Small intestine (tissue), 7 donors: ENCODE measurements around the gene TERT. TPM values are rescaled to one million over a fixed set of nuclear protein-coding genes. Genes with fewer than 3 reads are reported as not detected.

Experiments used
- DNase-seq, 2 donors: peaks; one replicate each; pipeline versions ENCODE4 v3.0.0 to v3.0.0-alpha.2; 2013
- FAIRE-seq: peaks from 2 replicates; lab custom pipeline; 2012; peaks lifted over from hg19 to GRCh38; lab: Jason Lieb, UNC
- H3K27ac ChIP-seq, 3 donors: one replicate each; pipeline ENCODE4 v1.5.1; 2013; ENCODE audit warnings: low read length in 2 of 3, mild to moderate bottlenecking in 2 of 3, control low read depth in 1 of 3, inconsistent platforms in 1 of 3, low read depth in 1 of 3, moderate library complexity in 1 of 3
- H3K27me3 ChIP-seq, 3 donors: one replicate each; pipeline ENCODE4 v1.6.1; 2013; ENCODE audit warnings: low read length in 3 of 3, inconsistent platforms in 1 of 3; ENCODE audit not compliant: control insufficient read depth in 3 of 3, insufficient read depth in 3 of 3
- H3K36me3 ChIP-seq, 3 donors: one replicate each; pipeline ENCODE4 v1.6.1; 2013; ENCODE audit warnings: low read length in 3 of 3, inconsistent platforms in 1 of 3, low read depth in 1 of 3, mild to moderate bottlenecking in 1 of 3, moderate library complexity in 1 of 3; ENCODE audit not compliant: control insufficient read depth in 3 of 3, insufficient read depth in 2 of 3
- H3K4me1 ChIP-seq, 3 donors: one replicate each; pipeline ENCODE4 v1.6.1; 2013; ENCODE audit warnings: low read length in 2 of 3, inconsistent platforms in 1 of 3, low read depth in 1 of 3, mild to moderate bottlenecking in 1 of 3, moderate library complexity in 1 of 3; ENCODE audit not compliant: control insufficient read depth in 3 of 3, insufficient read depth in 2 of 3
- H3K4me3 ChIP-seq, 3 donors: one replicate each; pipeline ENCODE4 v1.5.1; 2013; ENCODE audit warnings: low read length in 3 of 3, control low read depth in 1 of 3, inconsistent platforms in 1 of 3, low read depth in 1 of 3, mild to moderate bottlenecking in 1 of 3, moderate library complexity in 1 of 3
- H3K9me3 ChIP-seq, 2 donors: one replicate each; pipeline ENCODE4 v1.6.1; 2013; ENCODE audit warnings: low read depth in 1 of 2, low read length in 1 of 2; ENCODE audit not compliant: control insufficient read depth in 2 of 2, insufficient read depth in 1 of 2
- WGBS, 3 donors: extraction: QIAGEN DNeasy Blood & Tissue Kit; methylation state at CpG; one replicate each; pipeline ENCODE4 v1.1.7; 2013; 5-methylcytosine and 5-hydroxymethylcytosine counted together
- polyA plus RNA-seq, 4 donors: library from polyadenylated mRNA; stranded (reverse) in 3 of 4; unstranded in 1 of 4; fragments of 200-250 nt in 3 of 4; fragments of 120-200 nt in 1 of 4; gene quantifications; one replicate each; pipeline versions ENCODE4 v1.2.1 to v1.2.3, GENCODE V29; 2013
- donor health status: healthy with polysubstance abuse.
- donor health status: control.
- donor health status: control.
- donor health status: Bipolar disorder and iron deficiency.
- donor health status: healthy.

TERT gene
- polyA plus RNA-seq, 4 donors, result 0.54 to 4.2 (median 1.4) TPM; not detected in 1

DNA sequence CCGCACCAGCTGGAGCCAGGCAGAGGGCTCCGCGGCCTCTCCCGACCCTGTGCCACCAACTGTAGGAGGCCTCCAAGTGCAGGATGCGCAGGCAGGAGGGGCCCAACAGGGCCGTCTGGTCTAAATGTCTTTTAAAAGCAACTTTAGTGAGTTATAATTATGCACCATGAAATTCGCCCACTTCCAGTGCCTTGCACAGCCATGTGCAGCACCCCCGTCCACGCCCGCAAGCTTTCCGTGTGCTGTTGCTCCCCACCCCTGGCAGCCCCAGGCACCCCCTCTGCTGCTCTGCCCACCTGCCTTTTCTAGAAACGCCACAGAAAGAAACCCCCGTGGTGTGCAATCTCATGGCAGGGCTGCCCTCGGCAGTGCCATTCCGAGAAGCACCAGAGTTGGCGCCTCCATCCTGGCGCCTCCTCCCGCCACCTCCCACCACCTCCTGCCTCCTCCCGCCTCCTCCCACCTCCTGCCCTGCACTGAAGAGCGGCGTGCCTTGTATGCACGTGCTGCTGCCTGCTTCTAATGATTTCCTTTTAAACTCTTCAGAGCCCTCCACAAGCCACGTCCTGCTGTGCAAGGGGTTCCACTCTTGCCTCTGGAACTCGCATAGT lies 77.2 kb downstream of the TERT start:
- Histone ChIP-seq H3K4me1 (no peaks in the 10 kb centered on the region), H3K27me3 (no peaks in the 10 kb centered on the region), H3K4me3 (no peak overlapping the region), H3K9me3 (peaks cover 0 to 5% of the 10 kb centered on the region in 2 donors), H3K36me3 (peaks cover 0 to 92% (median 30%) of the 10 kb centered on the region in 3 donors), H3K27ac (no peak overlapping the region)
- FAIRE-seq (no peak), DNase-seq (no peak)
- WGBS, 3 donors, result 67 to 90% (median 76%) methylated on average over 23 to 24 of the region's 24 CpGs

DNA sequence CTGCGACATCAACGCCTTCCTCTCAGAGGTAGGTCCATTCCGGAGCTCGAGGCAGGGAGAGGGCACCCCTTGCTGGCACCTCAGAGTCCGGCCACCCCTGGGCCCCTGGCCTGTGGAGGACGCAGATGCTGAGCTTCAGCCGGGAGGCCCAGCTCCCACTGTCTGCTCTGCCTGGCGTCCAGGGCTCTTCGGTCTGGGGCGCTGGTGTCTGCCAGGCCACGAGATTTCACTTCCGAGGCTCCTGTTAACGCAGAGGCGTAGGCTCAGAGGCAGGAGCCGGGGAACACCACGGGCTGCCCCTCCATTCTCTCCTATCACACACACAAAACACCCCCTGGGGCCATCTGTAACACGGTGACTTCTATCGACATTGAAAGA lies 78.0 kb downstream of the TERT start:
- Histone ChIP-seq H3K9me3 (peaks cover 0 to 5% of the 10 kb centered on the region in 2 donors), H3K27ac (no peak overlapping the region), H3K27me3 (no peaks in the 10 kb centered on the region), H3K4me3 (no peak overlapping the region), H3K36me3 (peaks cover 0 to 95% (median 30%) of the 10 kb centered on the region in 3 donors), H3K4me1 (no peaks in the 10 kb centered on the region)
- 85 to 89% (median 89%) methylated on average over 18 of the region's 18 CpGs for WGBS, 3 donors
- no peak for FAIRE-seq
- no peak for DNase-seq

DNA sequence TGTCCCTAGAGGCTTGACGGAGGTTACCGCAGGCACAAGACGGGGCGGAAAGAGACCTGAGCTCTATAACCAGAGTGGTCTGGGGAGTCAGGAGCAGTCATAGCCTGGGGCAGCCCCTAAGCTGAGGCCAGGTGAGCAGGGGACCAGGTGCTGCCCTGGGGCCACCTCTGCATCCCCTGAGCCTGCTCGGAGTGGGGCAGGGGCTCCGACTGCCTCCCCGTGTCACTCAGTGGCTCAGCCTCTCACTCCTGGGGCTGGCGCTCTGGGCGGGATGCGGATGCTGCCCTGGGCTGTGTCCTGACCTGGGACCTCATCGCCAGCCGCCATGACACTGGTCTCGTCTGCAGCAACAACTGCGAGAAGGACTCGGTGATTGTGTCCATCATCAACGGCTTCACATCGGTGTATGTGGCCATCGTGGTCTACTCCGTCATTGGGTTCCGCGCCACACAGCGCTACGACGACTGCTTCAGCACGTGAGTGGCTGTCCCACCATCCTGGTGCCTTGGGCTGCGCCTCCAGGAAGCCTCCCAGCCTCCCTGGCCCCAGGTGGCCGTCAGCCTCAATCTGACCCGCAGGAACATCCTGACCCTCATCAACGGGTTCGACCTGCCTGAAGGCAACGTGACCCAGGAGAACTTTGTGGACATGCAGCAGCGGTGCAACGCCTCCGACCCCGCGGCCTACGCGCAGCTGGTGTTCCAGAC lies 78.5 kb downstream of the TERT start:
- DNase-seq (no peak), FAIRE-seq (no peak)
- peaks cover 0 to 5% of the 10 kb centered on the region in 2 donors for H3K9me3 ChIP-seq
- peaks cover 0 to 95% (median 29%) of the 10 kb centered on the region in 3 donors for H3K36me3 ChIP-seq
- H3K4me3 ChIP-seq, result no peak overlapping the region
- 93 to 96% (median 95%) methylated on average over 37 to 38 of the region's 38 CpGs for WGBS, 3 donors
- H3K27ac ChIP-seq, result no peak overlapping the region
- no peaks in the 10 kb centered on the region for H3K27me3 ChIP-seq
- H3K4me1 ChIP-seq, result no peaks in the 10 kb centered on the region

DNA sequence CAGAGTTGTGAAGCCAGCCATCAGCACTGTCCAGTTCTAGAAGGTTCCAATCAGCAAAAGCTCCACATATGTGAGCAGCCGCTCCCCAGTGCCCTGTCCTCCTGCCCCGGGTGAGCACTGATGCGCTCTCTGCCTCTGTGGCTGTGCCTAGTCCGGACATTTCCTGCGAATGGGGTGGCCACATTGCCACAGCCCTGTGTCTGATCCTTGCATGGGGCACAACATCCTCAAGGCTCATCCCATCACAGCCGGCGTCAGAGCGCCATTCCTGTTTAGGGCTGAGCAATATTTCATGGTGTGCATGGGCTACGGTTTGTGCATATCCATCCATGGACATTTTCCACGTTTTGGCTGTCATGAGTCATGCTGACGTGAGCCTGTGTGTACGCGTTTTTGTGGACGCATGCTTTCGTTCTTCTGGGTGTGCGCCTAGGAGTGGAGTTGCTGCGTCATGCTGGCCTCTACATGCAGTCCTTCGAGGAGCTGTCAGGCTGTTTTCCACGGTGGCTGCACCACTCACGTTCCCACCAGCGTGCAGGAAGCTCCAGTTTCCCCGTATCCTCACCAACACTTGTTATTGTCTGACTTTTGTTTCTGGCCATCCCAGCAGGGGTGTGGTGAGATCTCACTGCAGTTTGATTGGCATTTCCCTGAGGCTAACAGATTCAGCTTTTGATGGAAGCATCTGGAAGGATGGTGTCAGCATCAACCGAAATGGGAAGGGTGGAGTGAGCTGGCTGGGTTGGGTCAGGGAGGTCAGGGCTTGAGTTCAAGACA lies 79.4 kb downstream of the TERT start:
- H3K27ac ChIP-seq, result no peak overlapping the region
- DNase-seq (no peak), FAIRE-seq (no peak)
- no peak overlapping the region for H3K4me3 ChIP-seq
- peaks cover 0 to 1% (median 0%) of the 10 kb centered on the region in 3 donors for H3K4me1 ChIP-seq
- H3K27me3 ChIP-seq, result no peaks in the 10 kb centered on the region
- peaks cover 0 to 95% (median 27%) of the 10 kb centered on the region in 3 donors for H3K36me3 ChIP-seq
- WGBS, 3 donors, result 94 to 97% (median 95%) methylated on average over 23 of the region's 23 CpGs
- peaks cover 0 to 5% of the 10 kb centered on the region in 2 donors for H3K9me3 ChIP-seq

DNA sequence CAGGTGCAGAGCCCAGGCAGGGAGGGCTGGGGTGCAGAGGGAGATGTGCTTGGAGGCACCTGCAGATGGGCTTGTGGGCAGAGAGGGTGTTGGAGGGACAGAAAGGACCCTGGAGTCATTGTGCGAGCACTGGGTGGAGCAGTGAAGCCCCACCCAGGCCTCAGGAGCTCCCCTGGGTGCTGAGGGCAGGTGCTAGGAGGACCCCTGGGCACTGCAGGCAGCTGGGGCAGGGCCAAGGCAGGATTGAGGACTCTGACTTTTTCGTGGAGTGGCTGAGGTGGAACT lies 80.0 kb downstream of the TERT start:
- H3K36me3 ChIP-seq, result peaks cover 0 to 95% (median 27%) of the 10 kb centered on the region in 3 donors
- WGBS, 3 donors, result 58 to 69% (median 68%) methylated on average over 2 of the region's 2 CpGs
- FAIRE-seq (no peak), DNase-seq (no peak)
- peaks cover 0 to 7% (median 0%) of the 10 kb centered on the region in 3 donors for H3K4me1 ChIP-seq
- no peaks in the 10 kb centered on the region for H3K27me3 ChIP-seq
- H3K27ac ChIP-seq, result no peak overlapping the region
- no peak overlapping the region for H3K4me3 ChIP-seq
- peaks cover 0 to 5% of the 10 kb centered on the region in 2 donors for H3K9me3 ChIP-seq

DNA sequence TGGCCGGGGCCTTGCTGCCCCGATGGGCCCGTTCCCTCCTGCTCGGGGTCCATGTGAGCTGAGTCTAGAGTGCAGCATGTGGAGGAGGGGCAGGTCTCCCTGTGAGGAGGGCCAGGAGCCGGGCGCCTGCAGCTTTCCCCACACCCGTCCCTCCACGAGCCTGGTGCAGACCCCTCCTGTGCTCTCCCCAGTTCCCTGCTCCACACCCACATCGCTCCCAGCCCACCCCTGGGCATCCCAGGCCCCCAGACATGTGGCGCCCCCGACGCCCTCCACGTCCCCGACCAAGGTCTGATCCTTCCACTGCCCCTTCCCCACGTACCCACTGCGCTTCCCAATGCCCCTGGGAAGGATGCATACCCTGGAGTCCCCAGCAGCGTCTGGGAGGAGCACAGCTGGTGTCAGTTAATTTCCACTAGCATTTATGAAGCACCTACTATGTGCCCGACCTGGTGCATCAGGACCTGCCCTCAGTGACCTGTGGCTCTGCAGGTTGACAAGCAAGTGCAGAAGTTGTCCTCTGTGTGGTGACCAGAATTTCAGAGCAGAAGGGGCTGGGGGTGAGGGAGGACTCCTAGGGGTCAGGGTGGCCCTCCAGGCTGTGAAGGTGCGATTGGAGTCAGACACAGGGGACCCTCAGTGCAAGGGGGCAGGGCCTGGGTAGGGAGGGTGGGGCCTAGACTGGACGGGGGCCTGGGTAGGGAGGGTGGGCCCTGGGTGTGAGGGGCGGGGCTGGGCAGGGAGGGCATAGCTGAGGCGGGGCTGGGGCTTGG lies 80.5 kb downstream of the TERT start:
- FAIRE-seq, result no peak
- 71 to 81% (median 80%) methylated on average over 20 to 22 of the region's 22 CpGs for WGBS, 3 donors
- peaks cover 0 to 13% (median 0%) of the 10 kb centered on the region in 3 donors for H3K4me1 ChIP-seq

DNA sequence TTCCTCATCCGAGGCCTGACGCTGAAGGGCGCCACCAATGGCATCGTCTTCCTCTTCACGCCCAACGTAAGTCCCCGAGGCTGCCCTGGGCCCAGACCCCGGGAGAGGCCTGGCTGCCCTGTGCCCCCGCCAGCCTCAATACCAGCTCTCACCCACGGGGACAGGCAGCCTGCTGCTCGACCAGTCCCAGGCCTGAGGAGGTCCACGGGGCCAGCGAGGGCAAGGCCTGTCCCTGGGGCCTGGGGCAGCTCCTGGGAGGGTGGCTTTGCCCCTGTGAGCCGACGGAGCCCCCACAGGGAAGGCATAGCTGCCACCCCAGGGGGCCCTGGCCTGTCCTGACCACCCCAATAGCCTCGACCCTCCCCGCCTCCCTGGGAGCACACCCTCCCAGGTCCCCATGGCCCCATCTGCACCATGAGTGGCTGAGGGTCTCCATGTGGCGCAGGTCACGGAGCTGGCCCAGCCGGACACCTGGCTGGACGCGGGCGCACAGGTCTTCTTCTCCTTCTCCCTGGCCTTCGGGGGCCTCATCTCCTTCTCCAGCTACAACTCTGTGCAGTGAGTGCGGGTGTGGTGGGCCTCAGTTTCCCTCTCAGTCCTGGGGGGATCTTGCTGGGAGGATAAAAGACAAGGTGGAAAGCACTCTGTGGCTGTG lies 81.2 kb downstream of the TERT start:
- DNase-seq (no peak), FAIRE-seq (no peak)
- WGBS, 3 donors, result 89 to 92% (median 90%) methylated on average over 23 to 25 of the region's 25 CpGs

More for the DNA sequence above, 80.5 kb downstream of the TERT start:
- no peak overlapping the region for H3K4me3 ChIP-seq
- peaks cover 0 to 5% of the 10 kb centered on the region in 2 donors for H3K9me3 ChIP-seq
- H3K27ac ChIP-seq, result no peak overlapping the region
- peaks cover 0 to 93% (median 24%) of the 10 kb centered on the region in 3 donors for H3K36me3 ChIP-seq
- H3K27me3 ChIP-seq, result no peaks in the 10 kb centered on the region
- no peak for DNase-seq

More for the DNA sequence above, 81.2 kb downstream of the TERT start:
- H3K4me1 ChIP-seq, result peaks cover 0 to 20% (median 0%) of the 10 kb centered on the region in 3 donors
- no peak overlapping the region for H3K27ac ChIP-seq
- no peak overlapping the region for H3K4me3 ChIP-seq
- peaks cover 0 to 5% of the 10 kb centered on the region in 2 donors for H3K9me3 ChIP-seq
- peaks cover 0 to 93% (median 24%) of the 10 kb centered on the region in 3 donors for H3K36me3 ChIP-seq
- H3K27me3 ChIP-seq, result no peaks in the 10 kb centered on the region
